ENCODE data around the gene GARNL3.

DNA sequence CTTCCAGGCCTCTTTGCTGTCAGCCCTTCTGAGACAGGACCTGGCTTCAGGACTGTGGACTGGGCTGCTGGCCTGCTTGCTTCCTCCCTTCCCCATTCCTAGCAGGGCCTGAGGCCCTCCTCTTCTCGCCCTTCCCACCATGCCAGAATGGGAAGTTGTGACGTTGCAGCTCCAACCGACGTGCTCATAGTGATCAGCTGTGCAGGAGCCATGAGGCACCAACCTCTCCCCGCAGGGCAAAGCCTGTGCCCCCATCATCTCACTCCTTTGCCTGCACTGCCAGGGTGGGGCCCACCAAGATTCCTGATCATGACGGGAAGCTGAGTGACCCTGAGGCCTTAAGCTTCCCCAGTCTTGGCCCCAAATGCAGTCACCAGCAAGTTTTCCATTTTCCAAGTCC is 45.1 kb upstream of the GARNL3 start:
- TF ChIP-seq EZH2 (IDR thresholded peaks at IDR 0.05; ENCODE audit: borderline replicate concordance) (no peak), EZH2phosphoT487 (IDR thresholded peaks at IDR 0.05; ENCODE audit: low read depth, severe bottlenecking, unreplicated experiment) (no peak)
- TF ChIP-seq, protein P1, sequence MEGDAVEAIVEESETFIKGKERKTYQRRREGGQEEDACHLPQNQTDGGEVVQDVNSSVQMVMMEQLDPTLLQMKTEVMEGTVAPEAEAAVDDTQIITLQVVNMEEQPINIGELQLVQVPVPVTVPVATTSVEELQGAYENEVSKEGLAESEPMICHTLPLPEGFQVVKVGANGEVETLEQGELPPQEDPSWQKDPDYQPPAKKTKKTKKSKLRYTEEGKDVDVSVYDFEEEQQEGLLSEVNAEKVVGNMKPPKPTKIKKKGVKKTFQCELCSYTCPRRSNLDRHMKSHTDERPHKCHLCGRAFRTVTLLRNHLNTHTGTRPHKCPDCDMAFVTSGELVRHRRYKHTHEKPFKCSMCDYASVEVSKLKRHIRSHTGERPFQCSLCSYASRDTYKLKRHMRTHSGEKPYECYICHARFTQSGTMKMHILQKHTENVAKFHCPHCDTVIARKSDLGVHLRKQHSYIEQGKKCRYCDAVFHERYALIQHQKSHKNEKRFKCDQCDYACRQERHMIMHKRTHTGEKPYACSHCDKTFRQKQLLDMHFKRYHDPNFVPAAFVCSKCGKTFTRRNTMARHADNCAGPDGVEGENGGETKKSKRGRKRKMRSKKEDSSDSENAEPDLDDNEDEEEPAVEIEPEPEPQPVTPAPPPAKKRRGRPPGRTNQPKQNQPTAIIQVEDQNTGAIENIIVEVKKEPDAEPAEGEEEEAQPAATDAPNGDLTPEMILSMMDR (IDR thresholded peaks at IDR 0.05; ENCODE audit: poor library complexity): no peak

Measured in hepatocyte (in vitro differentiated cells).